IMR-90 (cell line): ENCODE results near the gene ABHD12. TPM values are rescaled to one million over a fixed set of nuclear protein-coding genes. Genes with fewer than 3 reads are reported as not detected.
A peak's percentile ranks its signal among the peaks of the same experiment; 100 is the strongest.

Source experiments
- ATAC-seq: fragments of 200-7000 bp; cut with Tn5 transposase; 2 replicates; pipeline ENCODE4 v1.9.1; 2020; ENCODE audit warnings: low read depth, mild to moderate bottlenecking, moderate library complexity
- BruUV-seq: library from RNA; stranded (reverse); fragments of 400-500 nt; replicated peaks from 2 replicates; lab custom pipeline; 2021; lab: Mats Ljungman, UMichigan
- CTCF ChIA-PET: fragments of 300-600 bp; formaldehyde crosslinking; extraction: SDS; loops from one replicate; lab custom pipeline; 2021; ENCODE audit warnings: antibody characterized with exemption; lab: Yijun Ruan, JAX
- POLR2A ChIA-PET: fragments of 300-600 bp; sonication (Branson Sonifier 250); formaldehyde crosslinking; loops from one replicate; lab custom pipeline; 2022; ENCODE audit warnings: antibody characterized with exemption; ENCODE audit not compliant: unreplicated experiment; lab: Charles Lee
- DNase-seq: peaks from one replicate; pipeline ENCODE4 v3.0.0; 2013
- H2AFZ ChIP-seq: replicated peaks from 2 replicates; pipeline ENCODE3; 2013; ENCODE audit warnings: low read length, mild to moderate bottlenecking; ENCODE audit not compliant: poor library complexity
- H2AK5ac ChIP-seq: 2 replicates; pipeline ENCODE4 v1.6.1; 2013; ENCODE audit warnings: low read depth, low read length, inconsistent platforms
- H2AK9ac ChIP-seq: replicated peaks from 2 replicates; pipeline ENCODE3; 2013; ENCODE audit warnings: mild to moderate bottlenecking, low read depth, low read length, moderate library complexity; ENCODE audit not compliant: poor library complexity
- H2BK120ac ChIP-seq: 2 replicates; pipeline ENCODE4 v1.6.1; 2013; ENCODE audit warnings: low read depth, low read length, inconsistent platforms
- H2BK15ac ChIP-seq: 3 replicates; pipeline ENCODE4 v1.6.1; 2013; ENCODE audit warnings: low read depth, low read length, inconsistent platforms
- H2BK20ac ChIP-seq: 2 replicates; pipeline ENCODE4 v1.6.1; 2013; ENCODE audit warnings: low read depth, mild to moderate bottlenecking, inconsistent platforms, low read length, moderate library complexity
- H2BK5ac ChIP-seq: 2 replicates; pipeline ENCODE4 v1.6.1; 2013; ENCODE audit warnings: mild to moderate bottlenecking, low read depth, low read length, inconsistent platforms; ENCODE audit not compliant: poor library complexity, severe bottlenecking
- H3K14ac ChIP-seq: replicated peaks from 2 replicates; pipeline ENCODE4 v1.6.1; 2013; ENCODE audit warnings: low read depth, low read length, inconsistent platforms
- H3K18ac ChIP-seq: 2 replicates; pipeline ENCODE4 v1.6.1; 2013; ENCODE audit warnings: low read depth, low read length, control low read depth
- H3K23ac ChIP-seq: 2 replicates; pipeline ENCODE4 v1.6.1; 2013; ENCODE audit warnings: low read depth, low read length, inconsistent platforms
- H3K27ac ChIP-seq: 2 replicates; pipeline ENCODE4 v1.5.1; 2013; ENCODE audit warnings: mild to moderate bottlenecking, control low read depth, low read length; ENCODE audit not compliant: insufficient read depth
- H3K27me3 ChIP-seq: 2 replicates; pipeline ENCODE4 v1.6.1; 2013; ENCODE audit warnings: low read length; ENCODE audit not compliant: control insufficient read depth, insufficient read depth
- H3K36me3 ChIP-seq: 2 replicates; pipeline ENCODE4 v1.6.1; 2013; ENCODE audit warnings: low read length, mixed read lengths; ENCODE audit not compliant: control insufficient read depth, insufficient read depth
- H3K4ac ChIP-seq: 2 replicates; pipeline ENCODE4 v1.6.1; 2013; ENCODE audit warnings: low read depth, low read length, inconsistent platforms
- H3K4me1 ChIP-seq: 2 replicates; pipeline ENCODE4 v1.6.1; 2013; ENCODE audit warnings: low read length, mixed read lengths; ENCODE audit not compliant: control insufficient read depth, insufficient read depth
- H3K4me2 ChIP-seq: 2 replicates; pipeline ENCODE4 v1.6.1; 2013; ENCODE audit warnings: low read depth, mild to moderate bottlenecking, control low read depth, low read length, moderate library complexity
- H3K4me3 ChIP-seq: 2 replicates; pipeline ENCODE4 v1.5.1; 2013; ENCODE audit warnings: low read depth, mild to moderate bottlenecking, control low read depth, low read length, moderate library complexity; ENCODE audit not compliant: insufficient read depth
- H3K56ac ChIP-seq: 2 replicates; pipeline ENCODE4 v1.6.1; 2013; ENCODE audit warnings: low read length, inconsistent platforms; ENCODE audit not compliant: insufficient read depth; ENCODE audit errors: extremely low read depth
- H3K79me1 ChIP-seq, 2 experiments: 2 replicates each; pipeline ENCODE4 v1.6.1; 2013; ENCODE audit warnings: low read length in 2 of 2, inconsistent platforms in 1 of 2, low read depth in 1 of 2
- H3K9ac ChIP-seq: 2 replicates; pipeline ENCODE4 v1.6.1; 2013; ENCODE audit warnings: low read depth, low read length, control low read depth
- H3K9me1 ChIP-seq: 2 replicates; pipeline ENCODE4 v1.6.1; 2013; ENCODE audit warnings: low read length, inconsistent platforms; ENCODE audit not compliant: insufficient read depth
- H3K9me3 ChIP-seq: 2 replicates; pipeline ENCODE4 v1.6.1; 2013; ENCODE audit warnings: low read length; ENCODE audit not compliant: control insufficient read depth, insufficient read depth
- H4K20me1 ChIP-seq: 2 replicates; pipeline ENCODE4 v1.6.1; 2013; ENCODE audit warnings: low read length, inconsistent platforms; ENCODE audit not compliant: insufficient read depth
- H4K5ac ChIP-seq: 2 replicates; pipeline ENCODE4 v1.6.1; 2013; ENCODE audit warnings: mild to moderate bottlenecking, low read depth, low read length, control low read depth
- H4K8ac ChIP-seq, 2 experiments: 2 replicates each; pipeline ENCODE4 v1.6.1; 2013; ENCODE audit warnings: low read depth in 2 of 2, low read length in 2 of 2, control low read depth in 1 of 2, inconsistent platforms in 1 of 2
- H4K91ac ChIP-seq: 2 replicates; pipeline ENCODE4 v1.6.1; 2013; ENCODE audit warnings: low read depth, low read length, inconsistent platforms; ENCODE audit not compliant: insufficient read depth
- BHLHE40 ChIP-seq: fragments of 150-350 bp; IDR thresholded peaks from 2 replicates; pipeline ENCODE4 v1.6.1; 2016; ENCODE audit warnings: mild to moderate bottlenecking, low read depth, low read length
- CHD1 ChIP-seq: IDR thresholded peaks from 2 replicates; pipeline ENCODE4 v1.6.1; 2012; ENCODE audit warnings: low read depth, low read length, improper control_type of control experiment
- MAZ ChIP-seq: IDR thresholded peaks from 2 replicates; pipeline ENCODE4 v1.6.1; 2012; ENCODE audit warnings: low read depth, mild to moderate bottlenecking, low read length, improper control_type of control experiment, moderate library complexity, borderline replicate concordance
- MXI1 ChIP-seq: IDR thresholded peaks from 2 replicates; pipeline ENCODE4 v1.6.1; 2012; ENCODE audit warnings: low read depth, mild to moderate bottlenecking, low read length, moderate library complexity, borderline replicate concordance
- RCOR1 ChIP-seq: IDR thresholded peaks from 2 replicates; pipeline ENCODE4 v1.6.1; 2012; ENCODE audit warnings: mild to moderate bottlenecking, low read length, improper control_type of control experiment; ENCODE audit not compliant: insufficient replicate concordance
- RFX5 ChIP-seq: IDR thresholded peaks from 2 replicates; pipeline ENCODE4 v1.8.0; 2012; ENCODE audit warnings: low read depth, mild to moderate bottlenecking, low read length, moderate library complexity
- WGBS, 2 experiments: methylation state at CpG; one replicate each; pipeline versions ENCODE4 v1.1.5 to v1.1.7; 2013; ENCODE audit warnings: missing lambda C conversion rate in 2 of 2; ENCODE audit not compliant: insufficient read length in 1 of 2; ENCODE audit errors: extremely low coverage in 2 of 2; 5-methylcytosine and 5-hydroxymethylcytosine counted together
- dilution Hi-C: fragments of 300-500 bp; cut with HindIII; formaldehyde crosslinking; loops from one replicate; pipeline ENCODE4 v1.14.3; 2018; ENCODE audit warnings: low sequenced_read_pairs; ENCODE audit not compliant: unreplicated experiment
- in situ Hi-C: fragments of 300-500 bp; cut with MboI; formaldehyde crosslinking; loops from 3 replicates; pipeline ENCODE4 v1.14.3; 2019; ENCODE audit warnings: low sequenced_read_pairs, inconsistent platforms, mixed read lengths
- intact Hi-C: fragments of 100-400 bp; cut with micrococcal nuclease; formaldehyde crosslinking; loops from 2 replicates; pipeline ENCODE4 v1.10.0; 2022
- polyA plus RNA-seq, 3 experiments: library from polyadenylated mRNA; depleted of rRNA; stranded (reverse); fragments of >200 nt; gene quantifications; 2 replicates each; pipeline ENCODE4 v1.2.3, GENCODE V29; 2012; ENCODE audit warnings: low replicate concordance in 1 of 3
- total RNA-seq: library from RNA; depleted of rRNA; stranded (reverse); fragments of >200 nt; gene quantifications from 2 replicates; pipeline ENCODE4 v1.2.3, GENCODE V29; 2012

The ABHD12 gene
- total and polyA plus RNA-seq, 2 of the 4 experiments (the other 2 are of a cell fraction), result 80.7 to 108 TPM

DNA sequence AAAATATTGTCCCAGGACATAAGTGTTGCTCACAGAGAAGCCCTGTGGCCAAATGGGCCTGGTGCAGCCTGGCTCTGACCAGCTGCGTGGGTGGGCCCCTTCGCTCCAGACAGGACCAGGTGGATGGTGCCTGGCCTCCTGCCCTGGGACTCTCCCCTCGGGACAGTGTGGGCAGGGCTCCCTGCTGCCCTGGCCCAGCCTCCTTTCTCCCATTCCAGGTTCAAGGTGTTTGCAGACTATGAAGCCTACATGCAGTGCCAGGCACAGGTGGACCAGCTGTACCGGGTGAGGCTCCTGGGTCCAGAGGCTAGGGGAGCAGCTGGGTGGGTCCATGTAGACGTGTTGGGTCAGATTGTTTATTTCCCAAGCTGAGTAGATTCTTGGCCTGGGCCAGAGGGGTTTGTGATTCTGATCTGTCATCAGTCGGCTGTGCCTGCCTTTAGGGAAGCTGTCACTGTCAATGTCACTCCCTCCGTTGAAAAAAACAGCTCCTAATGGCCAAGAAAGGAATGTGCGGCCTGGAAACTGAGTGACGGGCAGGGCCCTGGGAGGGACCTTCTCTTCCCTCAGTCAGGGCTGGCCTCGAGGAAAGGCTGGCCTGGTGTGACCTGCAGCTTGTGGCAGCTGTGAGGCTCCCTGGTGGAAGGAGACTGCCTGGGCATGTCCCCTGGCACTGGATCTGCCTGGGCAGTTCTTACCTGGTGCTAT lies 95.1 kb downstream of the ABHD12 start:
- Histone ChIP-seq H2BK20ac (no peak overlapping the region; the same call in 1 of the 2 replicates), H4K91ac (peak overlapping the region; percentile 51), H3K18ac (0 out of 2 replicates have a peak overlapping the region, but pooled peaks have one; percentile 12), H3K4me1 (peaks cover 14% of the 10 kb centered on the region), H2AK9ac (peak overlapping the region; percentile 60), H3K4me3 (no peak overlapping the region), H2BK120ac (peak overlapping the region; percentile 47), H2AFZ (peak overlapping the region; percentile 47), H4K20me1 (peaks cover 11% of the 10 kb centered on the region; the same call in 1 of the 2 replicates), H4K8ac (peak overlapping the region in 1 of 2 experiments; percentile 56; a peak in 1 of 4 replicates), H2BK15ac (no peak overlapping the region), H3K4ac (peak overlapping the region; percentile 53; the same call in 1 of the 2 replicates), H3K23ac (peak overlapping the region; percentile 40; the same call in 1 of the 2 replicates), H3K27ac (peak overlapping the region; percentile 46; the same call in 1 of the 2 replicates), H3K4me2 (no peak overlapping the region), H4K5ac (peak overlapping the region; percentile 14; the same call in 1 of the 2 replicates), H3K36me3 (peaks cover 46% of the 10 kb centered on the region), H2BK5ac (peak overlapping the region; percentile 68), H3K79me1 (peaks cover 0 to 32% of the 10 kb centered on the region in 2 experiments; a peak in 2 of 4 replicates), H3K9me3 (no peaks in the 10 kb centered on the region), H3K9ac (no peak overlapping the region), H3K9me1 (peaks cover 4% of the 10 kb centered on the region; the same call in 1 of the 2 replicates), H2AK5ac (peak overlapping the region; percentile 38; the same call in 1 of the 2 replicates), H3K14ac (peak overlapping the region; percentile 48), H3K27me3 (no peaks in the 10 kb centered on the region), H3K56ac (no peak overlapping the region)
- no peak for TF ChIP-seq CHD1
- no peak for TF ChIP-seq MAZ
- TF ChIP-seq BHLHE40, result no peak
- TF ChIP-seq MXI1, result no peak
- no peak for TF ChIP-seq RCOR1
- TF ChIP-seq RFX5, result no peak
- in situ Hi-C loops, result loop anchor here (5.0 to 10.0 kb wide), 2 partner anchors 101 to 102 kb away; partner anchors contain the start of gene ENTPD6
- CTCF ChIA-PET, result interaction anchor here (0.6 to 3.2 kb wide), 4 partner anchors 9 to 117 kb away, joined by 3 to 24 read pairs (median 4); partner anchors contain the start of gene PYGB
- POLR2A ChIA-PET, result no interaction called here
- 71% methylated on average over 4 of the region's 10 CpGs; no CpG with 5 or more reads in 1 of the 2 experiments for WGBS, 2 experiments
- ATAC-seq (no peak), DNase-seq (no peak)
- intact Hi-C loops, result loop anchor here (2.0 kb wide), 1 partner anchor 301 kb away; no protein-coding TSS in a partner anchor
- BruUV-seq, result no TSS peak
- dilution Hi-C loops, result no loop called here
